WTC11 (cell line): ENCODE results near the gene CYP27C1. TPM values are rescaled to one million over a fixed set of nuclear protein-coding genes. Genes with fewer than 3 reads are reported as not detected.

ENCODE experiments used
- ATAC-seq: fragments of 200-7000 bp; cut with Tn5 transposase; 2 replicates; pipeline ENCODE4 v1.10.0; 2021; ENCODE audit warnings: mild to moderate bottlenecking, moderate library complexity
- CTCF ChIA-PET: fragments of 300-600 bp; sonication (Branson Sonifier 250); formaldehyde crosslinking; loops from one replicate; lab custom pipeline; 2021; ENCODE audit warnings: antibody characterized with exemption; lab: Charles Lee
- POLR2A ChIA-PET: fragments of 350-600 bp; sonication (Branson Sonifier 250); formaldehyde crosslinking; loops from one replicate; lab custom pipeline; 2021; ENCODE audit warnings: antibody characterized with exemption; lab: Charles Lee
- DNase-seq: peaks from one replicate; pipeline ENCODE4 v3.0.0; 2021; ENCODE audit warnings: low spot score
- H3K27ac Mint-ChIP-seq: 2 replicates; pipeline ENCODE4 v1.8.0; 2021; ENCODE audit warnings: mixed read lengths
- H3K27me3 Mint-ChIP-seq: 2 replicates; pipeline ENCODE4 v1.8.0; 2021; ENCODE audit warnings: low read depth, mild to moderate bottlenecking, moderate library complexity, mixed read lengths
- H3K36me3 Mint-ChIP-seq: 2 replicates; pipeline ENCODE4 v1.8.0; 2021; ENCODE audit warnings: mixed read lengths
- H3K4me1 Mint-ChIP-seq: 2 replicates; pipeline ENCODE4 v1.8.0; 2022; ENCODE audit warnings: mixed read lengths
- H3K4me3 Mint-ChIP-seq: 2 replicates; pipeline ENCODE4 v1.8.0; 2021; ENCODE audit warnings: mild to moderate bottlenecking, moderate library complexity, mixed read lengths
- H3K9me3 Mint-ChIP-seq: 2 replicates; pipeline ENCODE4 v1.8.0; 2021; ENCODE audit warnings: mixed read lengths
- CBFB ChIP-seq: sonication (generic); formaldehyde crosslinking; IDR thresholded peaks from 2 replicates; pipeline ENCODE4 v1.8.1; 2022; ENCODE audit warnings: mild to moderate bottlenecking, low read depth, missing genetic modification reagents
- FOXJ3 ChIP-seq: sonication (generic); formaldehyde crosslinking; IDR thresholded peaks from 2 replicates; pipeline ENCODE4 v1.9.0; 2021; ENCODE audit warnings: missing genetic modification reagents, mild to moderate bottlenecking, borderline replicate concordance
- IRF2 ChIP-seq: sonication (generic); formaldehyde crosslinking; IDR thresholded peaks from 2 replicates; pipeline ENCODE4 v1.8.0; 2022; ENCODE audit warnings: low read depth, missing genetic modification reagents, borderline replicate concordance
- JUN ChIP-seq: sonication (generic); formaldehyde crosslinking; IDR thresholded peaks from 2 replicates; pipeline ENCODE4 v1.8.0; 2023; ENCODE audit warnings: mild to moderate bottlenecking, missing genetic modification reagents
- NFATC4 ChIP-seq: fragments of 250-450 bp; sonication (Bioruptor Pico); IDR thresholded peaks from 2 replicates; pipeline ENCODE4 v1.9.0; 2021; ENCODE audit warnings: mild to moderate bottlenecking
- NR2C2 ChIP-seq: sonication (generic); formaldehyde crosslinking; IDR thresholded peaks from 2 replicates; pipeline ENCODE4 v1.8.0; 2022; ENCODE audit warnings: mild to moderate bottlenecking, missing genetic modification reagents
- TEAD4 ChIP-seq: sonication (generic); formaldehyde crosslinking; IDR thresholded peaks from 2 replicates; pipeline ENCODE4 v1.8.0; 2022; ENCODE audit warnings: mild to moderate bottlenecking, missing genetic modification reagents
- ZNF219 ChIP-seq: sonication (generic); formaldehyde crosslinking; IDR thresholded peaks from 2 replicates; pipeline ENCODE4 v1.8.0; 2023; ENCODE audit warnings: missing genetic modification reagents, mild to moderate bottlenecking, borderline replicate concordance
- ZNF263 ChIP-seq: sonication (generic); formaldehyde crosslinking; IDR thresholded peaks from 2 replicates; pipeline ENCODE4 v1.8.1; 2022; ENCODE audit warnings: low read depth, mild to moderate bottlenecking, moderate library complexity, missing genetic modification reagents
- ZNF396 ChIP-seq: fragments of 250-450 bp; sonication (Bioruptor Pico); IDR thresholded peaks from 2 replicates; pipeline ENCODE4 v1.8.0; 2021; ENCODE audit warnings: mild to moderate bottlenecking, moderate library complexity, borderline replicate concordance
- ZNF423 ChIP-seq: fragments of 250-450 bp; sonication (Bioruptor Pico); IDR thresholded peaks from 2 replicates; pipeline ENCODE4 v2.1.2; 2022; ENCODE audit warnings: mild to moderate bottlenecking, moderate library complexity
- ZNF671 ChIP-seq: fragments of 250-450 bp; sonication (Bioruptor Pico); IDR thresholded peaks from 2 replicates; pipeline ENCODE4 v1.8.0; 2021; ENCODE audit warnings: mild to moderate bottlenecking
- total RNA-seq: library from RNA; stranded (reverse); gene quantifications from 3 replicates; pipeline ENCODE4 v1.2.3, GENCODE V29; 2021
- TF ChIP-seq, protein P1 (sequence below): fragments of 250-450 bp; sonication (Bioruptor Pico); IDR thresholded peaks from 2 replicates; pipeline ENCODE4 v1.9.0; 2021; ENCODE audit warnings: moderate library complexity, mild to moderate bottlenecking, inconsistent platforms, borderline replicate concordance
- TF ChIP-seq, protein P2 (sequence below): fragments of 250-450 bp; sonication (Bioruptor Pico); conservative IDR thresholded peaks from 2 replicates; pipeline ENCODE4 v1.9.0; 2021; ENCODE audit warnings: mild to moderate bottlenecking
- TF ChIP-seq, protein P3 (sequence below): fragments of 250-450 bp; sonication (Bioruptor Pico); IDR thresholded peaks from 2 replicates; pipeline ENCODE4 v1.9.0; 2021; ENCODE audit warnings: mild to moderate bottlenecking, borderline replicate concordance
- TF ChIP-seq, protein P4 (sequence below): fragments of 250-450 bp; sonication (Bioruptor Pico); IDR thresholded peaks from 2 replicates; pipeline ENCODE4 v1.9.0; 2021; ENCODE audit warnings: mild to moderate bottlenecking
- TF ChIP-seq, protein P5 (sequence below): sonication (generic); formaldehyde crosslinking; IDR thresholded peaks from 2 replicates; pipeline ENCODE4 v1.8.1; 2023; ENCODE audit warnings: mild to moderate bottlenecking, missing genetic modification reagents

CYP27C1 gene
- total RNA-seq, 1 experiment from 2014 or later, result 2.4 TPM

DNA sequence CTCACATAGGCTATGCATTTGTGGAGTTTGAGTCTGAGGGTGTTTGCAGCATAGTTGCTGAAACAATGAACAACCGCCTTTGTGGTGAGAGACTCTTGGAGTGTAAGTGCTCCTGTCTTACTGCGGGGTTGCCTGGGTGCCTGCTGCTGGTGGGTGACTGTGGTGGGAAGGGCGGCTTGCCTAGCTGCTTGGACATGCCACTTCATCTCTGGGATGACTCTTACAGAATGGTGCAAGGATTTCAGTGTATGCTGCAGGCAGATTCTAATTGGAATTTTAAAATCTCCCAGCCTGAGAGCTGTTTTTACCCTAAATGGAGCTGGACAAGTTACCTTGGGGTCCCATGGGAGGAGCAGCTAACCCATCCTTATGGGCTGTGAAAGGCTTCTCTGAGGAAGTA is 50.1 kb downstream of the CYP27C1 start:
- no peaks in the 10 kb centered on the region; the same call in 1 of the 2 replicates for H3K27me3 Mint-ChIP-seq
- H3K4me3 Mint-ChIP-seq, result no peak overlapping the region
- no peak for ATAC-seq
- H3K4me1 Mint-ChIP-seq, result peaks cover 17% of the 10 kb centered on the region
- H3K36me3 Mint-ChIP-seq, result no peaks in the 10 kb centered on the region
- POLR2A ChIA-PET, result no interaction called here
- DNase-seq, result no peak
- H3K27ac Mint-ChIP-seq, result no peak overlapping the region
- TF ChIP-seq, protein P1, sequence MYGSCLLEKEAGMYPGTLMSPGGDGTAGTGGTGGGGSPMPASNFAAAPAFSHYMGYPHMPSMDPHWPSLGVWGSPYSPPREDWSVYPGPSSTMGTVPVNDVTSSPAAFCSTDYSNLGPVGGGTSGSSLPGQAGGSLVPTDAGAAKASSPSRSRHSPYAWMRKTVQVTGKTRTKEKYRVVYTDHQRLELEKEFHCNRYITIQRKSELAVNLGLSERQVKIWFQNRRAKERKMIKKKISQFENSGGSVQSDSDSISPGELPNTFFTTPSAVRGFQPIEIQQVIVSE (CRISPR knock-in tag), result no peak
- TF ChIP-seq IRF2, result no peak
- TF ChIP-seq, protein P2, sequence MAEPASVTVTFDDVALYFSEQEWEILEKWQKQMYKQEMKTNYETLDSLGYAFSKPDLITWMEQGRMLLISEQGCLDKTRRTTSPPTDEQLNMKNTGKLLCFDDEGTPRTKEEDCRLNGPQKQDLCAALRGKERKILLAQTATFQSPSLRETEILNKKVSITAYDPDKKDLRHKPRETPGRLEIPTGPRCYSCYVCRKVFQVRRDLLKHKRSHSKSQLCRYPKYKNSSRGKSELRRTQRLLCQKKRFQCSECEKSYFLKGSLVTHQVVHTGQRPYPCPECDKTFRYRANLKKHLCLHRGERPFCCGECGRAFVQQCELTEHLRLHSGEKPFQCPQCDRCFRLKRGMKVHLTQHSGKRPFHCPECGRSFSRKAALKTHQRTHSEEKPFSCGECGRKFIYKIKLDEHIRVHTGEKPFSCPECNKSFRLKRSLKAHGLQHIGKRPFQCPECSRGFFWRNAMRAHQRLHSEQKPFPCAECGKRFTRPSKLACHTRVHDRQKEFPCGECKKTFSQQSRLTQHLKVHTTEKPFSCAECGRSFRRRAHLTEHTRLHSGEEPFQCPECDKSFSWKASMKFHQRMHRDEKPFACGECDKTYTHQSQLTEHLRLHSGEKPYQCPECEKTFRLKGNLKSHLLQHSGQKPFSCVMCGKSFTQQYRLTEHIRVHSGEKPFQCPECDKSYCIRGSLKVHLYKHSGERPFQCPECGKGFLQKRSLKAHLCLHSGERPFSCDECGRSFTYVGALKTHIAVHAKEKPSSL (CRISPR knock-in tag), result no peak
- TF ChIP-seq TEAD4 (CRISPR knock-in tag), result no peak
- TF ChIP-seq NR2C2 (CRISPR knock-in tag), result no peak
- TF ChIP-seq, protein P3, sequence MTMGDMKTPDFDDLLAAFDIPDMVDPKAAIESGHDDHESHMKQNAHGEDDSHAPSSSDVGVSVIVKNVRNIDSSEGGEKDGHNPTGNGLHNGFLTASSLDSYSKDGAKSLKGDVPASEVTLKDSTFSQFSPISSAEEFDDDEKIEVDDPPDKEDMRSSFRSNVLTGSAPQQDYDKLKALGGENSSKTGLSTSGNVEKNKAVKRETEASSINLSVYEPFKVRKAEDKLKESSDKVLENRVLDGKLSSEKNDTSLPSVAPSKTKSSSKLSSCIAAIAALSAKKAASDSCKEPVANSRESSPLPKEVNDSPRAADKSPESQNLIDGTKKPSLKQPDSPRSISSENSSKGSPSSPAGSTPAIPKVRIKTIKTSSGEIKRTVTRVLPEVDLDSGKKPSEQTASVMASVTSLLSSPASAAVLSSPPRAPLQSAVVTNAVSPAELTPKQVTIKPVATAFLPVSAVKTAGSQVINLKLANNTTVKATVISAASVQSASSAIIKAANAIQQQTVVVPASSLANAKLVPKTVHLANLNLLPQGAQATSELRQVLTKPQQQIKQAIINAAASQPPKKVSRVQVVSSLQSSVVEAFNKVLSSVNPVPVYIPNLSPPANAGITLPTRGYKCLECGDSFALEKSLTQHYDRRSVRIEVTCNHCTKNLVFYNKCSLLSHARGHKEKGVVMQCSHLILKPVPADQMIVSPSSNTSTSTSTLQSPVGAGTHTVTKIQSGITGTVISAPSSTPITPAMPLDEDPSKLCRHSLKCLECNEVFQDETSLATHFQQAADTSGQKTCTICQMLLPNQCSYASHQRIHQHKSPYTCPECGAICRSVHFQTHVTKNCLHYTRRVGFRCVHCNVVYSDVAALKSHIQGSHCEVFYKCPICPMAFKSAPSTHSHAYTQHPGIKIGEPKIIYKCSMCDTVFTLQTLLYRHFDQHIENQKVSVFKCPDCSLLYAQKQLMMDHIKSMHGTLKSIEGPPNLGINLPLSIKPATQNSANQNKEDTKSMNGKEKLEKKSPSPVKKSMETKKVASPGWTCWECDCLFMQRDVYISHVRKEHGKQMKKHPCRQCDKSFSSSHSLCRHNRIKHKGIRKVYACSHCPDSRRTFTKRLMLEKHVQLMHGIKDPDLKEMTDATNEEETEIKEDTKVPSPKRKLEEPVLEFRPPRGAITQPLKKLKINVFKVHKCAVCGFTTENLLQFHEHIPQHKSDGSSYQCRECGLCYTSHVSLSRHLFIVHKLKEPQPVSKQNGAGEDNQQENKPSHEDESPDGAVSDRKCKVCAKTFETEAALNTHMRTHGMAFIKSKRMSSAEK, result no peak
- TF ChIP-seq ZNF671 (CRISPR knock-in tag), result no peak
- TF ChIP-seq ZNF263, result no peak
- TF ChIP-seq ZNF423, result no peak
- TF ChIP-seq ZNF219 (CRISPR knock-in tag), result no peak
- no peak for TF ChIP-seq FOXJ3 (CRISPR knock-in tag)
- TF ChIP-seq, protein P4, sequence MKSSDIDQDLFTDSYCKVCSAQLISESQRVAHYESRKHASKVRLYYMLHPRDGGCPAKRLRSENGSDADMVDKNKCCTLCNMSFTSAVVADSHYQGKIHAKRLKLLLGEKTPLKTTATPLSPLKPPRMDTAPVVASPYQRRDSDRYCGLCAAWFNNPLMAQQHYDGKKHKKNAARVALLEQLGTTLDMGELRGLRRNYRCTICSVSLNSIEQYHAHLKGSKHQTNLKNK, result no peak
- TF ChIP-seq NFATC4 (CRISPR knock-in tag), result no peak
- no peak for TF ChIP-seq CBFB (CRISPR knock-in tag)
- TF ChIP-seq, all 79 proteins: peak for 0
- CTCF ChIA-PET, result interaction anchor here (1.1 to 1.5 kb wide), 3 partner anchors 64 to 120 kb away, joined by 3 to 4 read pairs (median 3); partner anchors contain the start of gene BIN1
- H3K9me3 Mint-ChIP-seq, result no peaks in the 10 kb centered on the region

DNA sequence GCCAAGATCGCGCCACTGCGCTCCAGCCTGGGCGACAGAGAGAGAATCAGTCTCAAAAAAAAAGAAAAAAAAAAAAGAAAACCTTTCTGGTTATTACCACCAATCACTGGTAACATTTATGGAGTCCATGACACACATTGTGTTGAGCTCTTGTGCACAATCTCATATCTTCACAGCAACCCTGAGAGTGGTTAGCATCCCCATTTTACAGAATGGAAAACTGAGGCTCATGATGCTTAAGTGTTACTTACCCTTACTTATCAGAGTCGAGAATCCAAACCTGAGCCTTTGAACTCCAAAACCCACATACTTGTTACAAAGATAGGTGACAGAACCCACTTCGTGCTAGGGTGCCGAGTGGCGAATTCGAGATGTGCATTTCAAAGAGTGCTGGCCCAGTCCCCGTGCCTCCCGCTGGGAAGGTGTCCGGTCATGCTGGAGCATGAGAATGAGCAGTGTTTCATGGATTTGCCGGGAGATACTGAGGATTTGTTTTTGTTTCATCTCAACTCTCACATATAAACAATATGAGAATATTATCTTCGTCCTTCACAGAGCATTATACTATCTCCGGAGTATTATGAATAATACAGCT is 50.9 kb downstream of the CYP27C1 start:
- H3K27ac Mint-ChIP-seq, result no peak overlapping the region
- ChIA-PET CTCF (interaction anchor here (1.1 to 1.3 kb wide), 3 partner anchors 101 to 283 kb away, joined by 3 to 4 read pairs (median 3); no protein-coding TSS in a partner anchor), POLR2A (no interaction called here)
- H3K4me1 Mint-ChIP-seq, result peaks cover 17% of the 10 kb centered on the region
- TF ChIP-seq, protein P5, sequence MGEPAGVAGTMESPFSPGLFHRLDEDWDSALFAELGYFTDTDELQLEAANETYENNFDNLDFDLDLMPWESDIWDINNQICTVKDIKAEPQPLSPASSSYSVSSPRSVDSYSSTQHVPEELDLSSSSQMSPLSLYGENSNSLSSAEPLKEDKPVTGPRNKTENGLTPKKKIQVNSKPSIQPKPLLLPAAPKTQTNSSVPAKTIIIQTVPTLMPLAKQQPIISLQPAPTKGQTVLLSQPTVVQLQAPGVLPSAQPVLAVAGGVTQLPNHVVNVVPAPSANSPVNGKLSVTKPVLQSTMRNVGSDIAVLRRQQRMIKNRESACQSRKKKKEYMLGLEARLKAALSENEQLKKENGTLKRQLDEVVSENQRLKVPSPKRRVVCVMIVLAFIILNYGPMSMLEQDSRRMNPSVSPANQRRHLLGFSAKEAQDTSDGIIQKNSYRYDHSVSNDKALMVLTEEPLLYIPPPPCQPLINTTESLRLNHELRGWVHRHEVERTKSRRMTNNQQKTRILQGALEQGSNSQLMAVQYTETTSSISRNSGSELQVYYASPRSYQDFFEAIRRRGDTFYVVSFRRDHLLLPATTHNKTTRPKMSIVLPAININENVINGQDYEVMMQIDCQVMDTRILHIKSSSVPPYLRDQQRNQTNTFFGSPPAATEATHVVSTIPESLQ (CRISPR knock-in tag), result no peak
- TF ChIP-seq ZNF396 (CRISPR knock-in tag), result no peak
- TF ChIP-seq JUN, result no peak
- DNase-seq (no peak), ATAC-seq (no peak)
- no peaks in the 10 kb centered on the region for H3K36me3 Mint-ChIP-seq
- H3K4me3 Mint-ChIP-seq, result no peak overlapping the region
- H3K9me3 Mint-ChIP-seq, result no peaks in the 10 kb centered on the region
- no peaks in the 10 kb centered on the region for H3K27me3 Mint-ChIP-seq
